ENCODE results near the gene USP53.
"Not testable (repeated sequence)": the region's sequence is repeated elsewhere in the genome, so short reads cannot be mapped to it uniquely, and the experiment has no call there.

USP53 gene

GRCh38 chr4:119266153-119266552 lies 53.6 kb downstream of the USP53 start:
- Histone ChIP-seq H3K36me3 (ENCODE audit: control insufficient read depth in 2 of 2, insufficient read depth in 2 of 2, low read length in 2 of 2) (peaks cover 7 to 15% of the 10 kb centered on the region in 2 donors), H3K9me3 (ENCODE audit: control insufficient read depth in 2 of 2, low read length in 2 of 2) (no peaks in the 10 kb centered on the region), H3K27me3 (ENCODE audit: control insufficient read depth in 1 of 2, insufficient read depth in 2 of 2, low read length in 2 of 2) (no peaks in the 10 kb centered on the region), H3K4me1 (ENCODE audit: control insufficient read depth, insufficient read depth, low read length) (no peaks in the 10 kb centered on the region), H3K27ac (ENCODE audit: low read length) (no peak overlapping the region), H3K9ac (ENCODE audit: low read length in 2 of 2) (no peak overlapping the region), H3K4me3 (ENCODE audit: low read length in 2 of 2) (no peak overlapping the region)

GRCh38 chr4:119268466-119268865 lies 56.0 kb downstream of the USP53 start:
- no peaks in the 10 kb centered on the region for H3K9me3 ChIP-seq (ENCODE audit: control insufficient read depth in 2 of 2, low read length in 2 of 2)
- H3K9ac ChIP-seq (ENCODE audit: low read length in 2 of 2): no peak overlapping the region
- H3K4me3 ChIP-seq (ENCODE audit: low read length in 2 of 2): no peak overlapping the region
- no peaks in the 10 kb centered on the region for H3K4me1 ChIP-seq (ENCODE audit: control insufficient read depth, insufficient read depth, low read length)
- no peak overlapping the region for H3K27ac ChIP-seq (ENCODE audit: low read length)
- H3K27me3 ChIP-seq (ENCODE audit: control insufficient read depth in 1 of 2, insufficient read depth in 2 of 2, low read length in 2 of 2): no peaks in the 10 kb centered on the region
- H3K36me3 ChIP-seq (ENCODE audit: control insufficient read depth in 2 of 2, insufficient read depth in 2 of 2, low read length in 2 of 2): peaks cover 11 to 23% of the 10 kb centered on the region in 2 donors

- Histone ChIP-seq H3K4me1 (ENCODE audit: control insufficient read depth, insufficient read depth, low read length) (no peaks in the 10 kb centered on the region), H3K4me3 (ENCODE audit: low read length in 2 of 2) (no peak overlapping the region), H3K36me3 (ENCODE audit: control insufficient read depth in 2 of 2, insufficient read depth in 2 of 2, low read length in 2 of 2) (peaks cover 8 to 19% of the 10 kb centered on the region in 2 donors), H3K27ac (ENCODE audit: low read length) (no peak overlapping the region), H3K9me3 (ENCODE audit: control insufficient read depth in 2 of 2, low read length in 2 of 2) (no peaks in the 10 kb centered on the region), H3K27me3 (ENCODE audit: control insufficient read depth in 1 of 2, insufficient read depth in 2 of 2, low read length in 2 of 2) (no peaks in the 10 kb centered on the region), H3K9ac (ENCODE audit: low read length in 2 of 2) (no peak overlapping the region)
Observed at GRCh38 chr4:119271361-119272085, 59.0 kb downstream of the USP53 start.

GRCh38 chr4:119279541-119279940 lies 67.0 kb downstream of the USP53 start:
- H3K36me3 ChIP-seq (ENCODE audit: control insufficient read depth in 2 of 2, insufficient read depth in 2 of 2, low read length in 2 of 2); H3K4me3 ChIP-seq (ENCODE audit: low read length in 2 of 2); H3K27me3 ChIP-seq (ENCODE audit: control insufficient read depth in 1 of 2, insufficient read depth in 2 of 2, low read length in 2 of 2); H3K9me3 ChIP-seq (ENCODE audit: control insufficient read depth in 2 of 2, low read length in 2 of 2); H3K4me1 ChIP-seq (ENCODE audit: control insufficient read depth, insufficient read depth, low read length); H3K27ac ChIP-seq (ENCODE audit: low read length); H3K9ac ChIP-seq (ENCODE audit: low read length in 2 of 2): not testable (repeated sequence)

- not testable (repeated sequence) for H3K9me3 ChIP-seq (ENCODE audit: control insufficient read depth in 2 of 2, low read length in 2 of 2); H3K9ac ChIP-seq (ENCODE audit: low read length in 2 of 2); H3K4me3 ChIP-seq (ENCODE audit: low read length in 2 of 2); H3K27me3 ChIP-seq (ENCODE audit: control insufficient read depth in 1 of 2, insufficient read depth in 2 of 2, low read length in 2 of 2); H3K4me1 ChIP-seq (ENCODE audit: control insufficient read depth, insufficient read depth, low read length); H3K36me3 ChIP-seq (ENCODE audit: control insufficient read depth in 2 of 2, insufficient read depth in 2 of 2, low read length in 2 of 2); H3K27ac ChIP-seq (ENCODE audit: low read length)
Observed at GRCh38 chr4:119279945-119280344, 67.4 kb downstream of the USP53 start.

- H3K9ac ChIP-seq (ENCODE audit: low read length in 2 of 2): no peak overlapping the region
- no peaks in the 10 kb centered on the region for H3K27me3 ChIP-seq (ENCODE audit: control insufficient read depth in 1 of 2, insufficient read depth in 2 of 2, low read length in 2 of 2)
- no peak overlapping the region for H3K4me3 ChIP-seq (ENCODE audit: low read length in 2 of 2)
- H3K4me1 ChIP-seq (ENCODE audit: control insufficient read depth, insufficient read depth, low read length): no peaks in the 10 kb centered on the region
- no peak overlapping the region for H3K27ac ChIP-seq (ENCODE audit: low read length)
- H3K9me3 ChIP-seq (ENCODE audit: control insufficient read depth in 2 of 2, low read length in 2 of 2): no peaks in the 10 kb centered on the region
- peaks cover 2% of the 10 kb centered on the region in 2 donors for H3K36me3 ChIP-seq (ENCODE audit: control insufficient read depth in 2 of 2, insufficient read depth in 2 of 2, low read length in 2 of 2)
Observed at GRCh38 chr4:119281393-119281792, 68.9 kb downstream of the USP53 start.

- Histone ChIP-seq H3K9me3 (ENCODE audit: control insufficient read depth in 2 of 2, low read length in 2 of 2) (no peaks in the 10 kb centered on the region), H3K27ac (ENCODE audit: low read length) (no peak overlapping the region), H3K4me3 (ENCODE audit: low read length in 2 of 2) (peak overlapping the region; percentile 35 to 38), H3K36me3 (ENCODE audit: control insufficient read depth in 2 of 2, insufficient read depth in 2 of 2, low read length in 2 of 2) (peaks cover 2% of the 10 kb centered on the region in 2 donors), H3K9ac (ENCODE audit: low read length in 2 of 2) (peak overlapping the region in 1 of 2 donors; percentile 21), H3K4me1 (ENCODE audit: control insufficient read depth, insufficient read depth, low read length) (no peaks in the 10 kb centered on the region), H3K27me3 (ENCODE audit: control insufficient read depth in 1 of 2, insufficient read depth in 2 of 2, low read length in 2 of 2) (no peaks in the 10 kb centered on the region)
Observed at GRCh38 chr4:119284876-119285780, 72.6 kb downstream of the USP53 start.

- Histone ChIP-seq H3K27me3 (ENCODE audit: control insufficient read depth in 1 of 2, insufficient read depth in 2 of 2, low read length in 2 of 2) (no peaks in the 10 kb centered on the region), H3K9ac (ENCODE audit: low read length in 2 of 2) (no peak overlapping the region), H3K27ac (ENCODE audit: low read length) (no peak overlapping the region), H3K4me3 (ENCODE audit: low read length in 2 of 2) (no peak overlapping the region), H3K4me1 (ENCODE audit: control insufficient read depth, insufficient read depth, low read length) (no peaks in the 10 kb centered on the region), H3K9me3 (ENCODE audit: control insufficient read depth in 2 of 2, low read length in 2 of 2) (no peaks in the 10 kb centered on the region), H3K36me3 (ENCODE audit: control insufficient read depth in 2 of 2, insufficient read depth in 2 of 2, low read length in 2 of 2) (no peaks in the 10 kb centered on the region)
Observed at GRCh38 chr4:119286377-119287002, 74.0 kb downstream of the USP53 start.

GRCh38 chr4:119289313-119289712 lies 76.8 kb downstream of the USP53 start:
- H3K4me1 ChIP-seq (ENCODE audit: control insufficient read depth, insufficient read depth, low read length): no peaks in the 10 kb centered on the region
- H3K9me3 ChIP-seq (ENCODE audit: control insufficient read depth in 2 of 2, low read length in 2 of 2): no peaks in the 10 kb centered on the region
- H3K4me3 ChIP-seq (ENCODE audit: low read length in 2 of 2): no peak overlapping the region
- H3K27me3 ChIP-seq (ENCODE audit: control insufficient read depth in 1 of 2, insufficient read depth in 2 of 2, low read length in 2 of 2): no peaks in the 10 kb centered on the region
- H3K27ac ChIP-seq (ENCODE audit: low read length): no peak overlapping the region
- H3K36me3 ChIP-seq (ENCODE audit: control insufficient read depth in 2 of 2, insufficient read depth in 2 of 2, low read length in 2 of 2): peaks cover 3 to 7% of the 10 kb centered on the region in 2 donors
- no peak overlapping the region for H3K9ac ChIP-seq (ENCODE audit: low read length in 2 of 2)

GRCh38 chr4:119290598-119290997 lies 78.1 kb downstream of the USP53 start:
- H3K4me1 ChIP-seq (ENCODE audit: control insufficient read depth, insufficient read depth, low read length): no peaks in the 10 kb centered on the region
- H3K9me3 ChIP-seq (ENCODE audit: control insufficient read depth in 2 of 2, low read length in 2 of 2): no peaks in the 10 kb centered on the region
- H3K4me3 ChIP-seq (ENCODE audit: low read length in 2 of 2): no peak overlapping the region
- no peaks in the 10 kb centered on the region for H3K27me3 ChIP-seq (ENCODE audit: control insufficient read depth in 1 of 2, insufficient read depth in 2 of 2, low read length in 2 of 2)
- H3K27ac ChIP-seq (ENCODE audit: low read length): no peak overlapping the region
- H3K36me3 ChIP-seq (ENCODE audit: control insufficient read depth in 2 of 2, insufficient read depth in 2 of 2, low read length in 2 of 2): peaks cover 3 to 7% of the 10 kb centered on the region in 2 donors
- H3K9ac ChIP-seq (ENCODE audit: low read length in 2 of 2): no peak overlapping the region
